GM23338 (cell line): ENCODE results near the gene CUX1. TPM values are rescaled to one million over a fixed set of nuclear protein-coding genes. Genes with fewer than 3 reads are reported as not detected.

ENCODE experiments used
- ATAC-seq: fragments of 200-7000 bp; cut with Tn5 transposase; 3 replicates; pipeline ENCODE4 v1.9.1; 2020
- DNase-seq: peaks from one replicate; pipeline ENCODE4 v3.0.0-alpha.2; 2015; ENCODE audit warnings: low spot score
- H2AFZ ChIP-seq: fragments of 200-600 bp; sonication (generic); 2 replicates; pipeline ENCODE4 v1.8.0; 2016; ENCODE audit warnings: antibody characterized with exemption, mild to moderate bottlenecking, moderate library complexity
- H3F3A ChIP-seq: fragments of 200-600 bp; sonication (generic); replicated peaks from 2 replicates; pipeline ENCODE4 v1.8.0; 2017; ENCODE audit warnings: antibody characterized with exemption, mixed run types, low read depth
- H3K27ac ChIP-seq: fragments of 200-600 bp; sonication (generic); 2 replicates; pipeline ENCODE4 v1.6.1; 2016; ENCODE audit warnings: low read depth
- H3K27me3 ChIP-seq: fragments of 200-600 bp; sonication (generic); 2 replicates; pipeline ENCODE4 v1.8.0; 2016; ENCODE audit warnings: mild to moderate bottlenecking, mixed run types, moderate library complexity; ENCODE audit not compliant: insufficient read depth
- H3K36me3 ChIP-seq: fragments of 200-600 bp; sonication (generic); 2 replicates; pipeline ENCODE4 v1.8.0; 2016; ENCODE audit warnings: mild to moderate bottlenecking; ENCODE audit not compliant: insufficient read depth
- H3K4me1 ChIP-seq: fragments of 200-600 bp; sonication (generic); 2 replicates; pipeline ENCODE4 v1.8.0; 2016; ENCODE audit warnings: mild to moderate bottlenecking, moderate library complexity; ENCODE audit not compliant: insufficient read depth
- H3K4me2 ChIP-seq: fragments of 200-600 bp; sonication (generic); 2 replicates; pipeline ENCODE4 v1.7.1; 2017; ENCODE audit warnings: mixed run types
- H3K4me3 ChIP-seq: fragments of 200-600 bp; sonication (generic); 2 replicates; pipeline ENCODE4 v1.6.1; 2016; ENCODE audit warnings: mixed run types
- H3K79me2 ChIP-seq: fragments of 200-600 bp; sonication (generic); replicated peaks from 2 replicates; pipeline ENCODE4 v1.8.0; 2017; ENCODE audit warnings: mild to moderate bottlenecking; ENCODE audit not compliant: insufficient read depth
- H3K9me2 ChIP-seq: fragments of 200-600 bp; sonication (generic); 2 replicates; pipeline ENCODE4 v1.8.0; 2017; ENCODE audit not compliant: insufficient read depth
- H4K20me1 ChIP-seq: fragments of 200-600 bp; sonication (generic); replicated peaks from 2 replicates; pipeline ENCODE4 v1.8.0; 2017; ENCODE audit warnings: mild to moderate bottlenecking; ENCODE audit not compliant: insufficient read depth
- H3K27ac Mint-ChIP-seq: 2 replicates; pipeline ENCODE4 v1.8.0; 2020; ENCODE audit warnings: inconsistent platforms, mild to moderate bottlenecking, moderate library complexity, mixed read lengths
- H3K27me3 Mint-ChIP-seq: 3 replicates; pipeline ENCODE4 v1.8.0; 2022; ENCODE audit warnings: low read depth, mild to moderate bottlenecking, moderate library complexity, mixed read lengths, inconsistent platforms; ENCODE audit not compliant: insufficient read depth, poor library complexity
- H3K36me3 Mint-ChIP-seq: 3 replicates; pipeline ENCODE4 v1.8.0; 2021; ENCODE audit warnings: low read depth, mild to moderate bottlenecking, inconsistent platforms, moderate library complexity, mixed read lengths
- H3K4me1 Mint-ChIP-seq: 3 replicates; pipeline ENCODE4 v1.8.0; 2020; ENCODE audit warnings: mild to moderate bottlenecking, inconsistent platforms, mixed read lengths
- H3K4me3 Mint-ChIP-seq: 3 replicates; pipeline ENCODE4 v1.8.0; 2021; ENCODE audit warnings: moderate library complexity, mild to moderate bottlenecking, inconsistent platforms, mixed read lengths
- H3K9me3 Mint-ChIP-seq: 3 replicates; pipeline ENCODE4 v1.8.0; 2020; ENCODE audit warnings: moderate library complexity, mild to moderate bottlenecking, inconsistent platforms, mixed read lengths
- ETS1 ChIP-seq: IDR thresholded peaks from 2 replicates; pipeline ENCODE4 v1.6.1; 2016; ENCODE audit warnings: antibody characterized with exemption
- EZH2 ChIP-seq: fragments of 200-600 bp; sonication (generic); IDR thresholded peaks from one replicate; pipeline ENCODE4 v1.8.0; 2017; ENCODE audit warnings: antibody characterized with exemption, mild to moderate bottlenecking, low read depth; ENCODE audit not compliant: unreplicated experiment
- EZH2phosphoT487 ChIP-seq: fragments of 200-600 bp; sonication (generic); IDR thresholded peaks from one replicate; pipeline ENCODE4 v1.8.1; 2018; ENCODE audit warnings: antibody characterized with exemption; ENCODE audit not compliant: unreplicated experiment
- POLR2AphosphoS5 ChIP-seq: IDR thresholded peaks from 2 replicates; pipeline ENCODE4 v1.6.1; 2016; ENCODE audit warnings: antibody characterized with exemption, low read depth
- REST ChIP-seq: IDR thresholded peaks from one replicate; pipeline ENCODE4 v1.6.1; 2018; ENCODE audit warnings: antibody characterized with exemption; ENCODE audit not compliant: unreplicated experiment
- STAT1 ChIP-seq: IDR thresholded peaks from one replicate; pipeline ENCODE4 v1.6.1; 2016; ENCODE audit warnings: antibody characterized with exemption; ENCODE audit not compliant: unreplicated experiment
- ZNF331 ChIP-seq: fragments of 250-450 bp; sonication (Bioruptor Pico); IDR thresholded peaks from 2 replicates; pipeline ENCODE4 v1.5.0; 2020; ENCODE audit warnings: low read depth, mild to moderate bottlenecking, moderate library complexity
- polyA plus RNA-seq: library from polyadenylated mRNA; unstranded; fragments of >200 nt; fragmentation: Nextera tagmentation; extraction: Ambion mirVana; gene quantifications from 2 replicates; pipeline ENCODE4 v1.2.1, GENCODE V29; 2016
- total RNA-seq: library from RNA; depleted of rRNA; stranded (reverse); fragments of >200 nt; shearing (Covaris generic); gene quantifications from 2 replicates; pipeline ENCODE4 v1.2.3, GENCODE V29; 2014
- TF ChIP-seq, protein P1 (sequence below), 2 experiments: fragments of 200-600 bp in 1 of 2; sonication (generic) in 1 of 2; conservative IDR thresholded peaks; 2 replicates each; pipeline versions ENCODE4 v1.5.1 to v1.6.1; 2016 to 2017; ENCODE audit warnings: antibody characterized with exemption in 2 of 2, low read depth in 2 of 2, mild to moderate bottlenecking in 2 of 2, moderate library complexity in 1 of 2

The CUX1 gene
- total and polyA plus RNA-seq, 2 experiments from 2014 or later: 49.9 to 64.0 TPM

DNA sequence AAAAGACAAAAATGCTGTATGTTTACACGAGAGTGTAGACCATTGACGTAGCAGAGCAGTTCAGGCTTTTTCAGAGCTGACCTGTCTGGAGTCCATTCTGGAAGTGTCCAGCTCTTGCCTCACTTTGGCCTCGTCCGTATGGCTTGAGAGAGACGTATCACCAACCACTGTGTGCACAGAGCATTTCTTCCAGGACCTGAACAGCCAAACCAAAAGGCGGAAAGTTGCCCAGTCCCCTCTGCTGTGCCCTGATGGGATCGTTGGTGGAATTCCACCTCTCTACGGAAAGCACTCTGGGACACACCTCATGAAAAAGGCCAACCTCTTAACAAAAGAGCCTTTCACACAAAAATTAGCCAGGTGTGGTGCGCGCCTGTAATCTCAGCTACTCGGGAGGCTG lies 284.5 kb downstream of the CUX1 start:
- peaks cover 3% of the 10 kb centered on the region; the same call in 1 of the 3 replicates for H3K4me1 Mint-ChIP-seq
- no peak overlapping the region for H3K4me3 Mint-ChIP-seq
- Histone ChIP-seq H3K27ac (no peak overlapping the region), H3K4me3 (no peak overlapping the region), H3K4me1 (no peaks in the 10 kb centered on the region; the same call in 1 of the 2 replicates), H3K9me2 (no peaks in the 10 kb centered on the region), H3K79me2 (no peaks in the 10 kb centered on the region), H2AFZ (no peak overlapping the region), H3K36me3 (peaks cover 8% of the 10 kb centered on the region), H3K4me2 (no peak overlapping the region), H3F3A (no peaks in the 10 kb centered on the region), H4K20me1 (no peaks in the 10 kb centered on the region), H3K27me3 (no peaks in the 10 kb centered on the region)
- no peak for TF ChIP-seq REST
- no peak for TF ChIP-seq ETS1
- TF ChIP-seq ZNF331 (CRISPR knock-in tag): no peak
- TF ChIP-seq, protein P1, sequence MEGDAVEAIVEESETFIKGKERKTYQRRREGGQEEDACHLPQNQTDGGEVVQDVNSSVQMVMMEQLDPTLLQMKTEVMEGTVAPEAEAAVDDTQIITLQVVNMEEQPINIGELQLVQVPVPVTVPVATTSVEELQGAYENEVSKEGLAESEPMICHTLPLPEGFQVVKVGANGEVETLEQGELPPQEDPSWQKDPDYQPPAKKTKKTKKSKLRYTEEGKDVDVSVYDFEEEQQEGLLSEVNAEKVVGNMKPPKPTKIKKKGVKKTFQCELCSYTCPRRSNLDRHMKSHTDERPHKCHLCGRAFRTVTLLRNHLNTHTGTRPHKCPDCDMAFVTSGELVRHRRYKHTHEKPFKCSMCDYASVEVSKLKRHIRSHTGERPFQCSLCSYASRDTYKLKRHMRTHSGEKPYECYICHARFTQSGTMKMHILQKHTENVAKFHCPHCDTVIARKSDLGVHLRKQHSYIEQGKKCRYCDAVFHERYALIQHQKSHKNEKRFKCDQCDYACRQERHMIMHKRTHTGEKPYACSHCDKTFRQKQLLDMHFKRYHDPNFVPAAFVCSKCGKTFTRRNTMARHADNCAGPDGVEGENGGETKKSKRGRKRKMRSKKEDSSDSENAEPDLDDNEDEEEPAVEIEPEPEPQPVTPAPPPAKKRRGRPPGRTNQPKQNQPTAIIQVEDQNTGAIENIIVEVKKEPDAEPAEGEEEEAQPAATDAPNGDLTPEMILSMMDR (conservative IDR thresholded peaks at IDR 0.05; ENCODE audit: low read depth in 2 of 2): no peak
- TF ChIP-seq EZH2: no peak
- TF ChIP-seq STAT1: no peak
- DNase-seq: no peak
- no peaks in the 10 kb centered on the region for H3K9me3 Mint-ChIP-seq
- no peak for ATAC-seq
- peaks cover 48% of the 10 kb centered on the region for H3K36me3 Mint-ChIP-seq
- H3K27ac Mint-ChIP-seq: 0 out of 2 replicates have a peak overlapping the region, but pooled peaks have one; percentile 62
- H3K27me3 Mint-ChIP-seq: peaks cover 5% of the 10 kb centered on the region

DNA sequence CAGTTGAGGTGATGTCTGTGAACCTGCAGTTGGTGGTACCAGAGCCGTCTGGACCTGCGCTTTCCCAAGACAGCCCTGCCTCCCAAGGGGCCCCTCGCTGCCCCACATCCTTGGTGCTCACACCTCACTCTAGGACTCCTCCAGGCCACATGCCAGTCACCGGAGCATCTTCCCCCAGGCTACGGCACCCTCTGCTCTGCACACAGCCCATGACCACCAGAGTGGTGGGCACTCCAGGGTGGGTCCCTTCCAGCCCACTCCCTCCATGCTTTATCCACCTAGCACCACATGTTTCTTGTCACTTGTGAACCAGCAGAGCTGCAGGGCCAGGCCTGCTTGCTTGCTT lies 285.6 kb downstream of the CUX1 start:
- no peak overlapping the region for H3K4me3 ChIP-seq
- H4K20me1 ChIP-seq: no peaks in the 10 kb centered on the region
- Mint-ChIP-seq H3K4me3 (no peak overlapping the region), H3K9me3 (no peaks in the 10 kb centered on the region), H3K27ac (no peak overlapping the region), H3K36me3 (peaks cover 46% of the 10 kb centered on the region), H3K4me1 (no peaks in the 10 kb centered on the region; the same call in 2 of the 3 replicates), H3K27me3 (peaks cover 5% of the 10 kb centered on the region)
- no peak overlapping the region for H3K27ac ChIP-seq
- no peaks in the 10 kb centered on the region for H3K4me1 ChIP-seq
- H3K27me3 ChIP-seq: no peaks in the 10 kb centered on the region
- H3K9me2 ChIP-seq: no peaks in the 10 kb centered on the region
- no peaks in the 10 kb centered on the region for H3F3A ChIP-seq
- TF ChIP-seq EZH2phosphoT487 (no peak), POLR2AphosphoS5 (no peak)
- ATAC-seq (no peak), DNase-seq (no peak)
- peaks cover 8% of the 10 kb centered on the region for H3K36me3 ChIP-seq
- no peak overlapping the region for H3K4me2 ChIP-seq
- no peaks in the 10 kb centered on the region for H3K79me2 ChIP-seq
- H2AFZ ChIP-seq: no peak overlapping the region
